GM21717 (cell line): ENCODE measurements around the gene DIP2C.
"Not testable (repeated sequence)": the region's sequence is repeated elsewhere in the genome, so short reads cannot be mapped to it uniquely, and the experiment has no call there.

Experiments used
- ATAC-seq: cut with Tn5 transposase; IDR thresholded peaks from one replicate; pipeline ENCODE4 v1.9.1; 2021; ENCODE audit warnings: mild to moderate bottlenecking, moderate library complexity; ENCODE audit not compliant: unreplicated experiment

The DIP2C gene

DNA sequence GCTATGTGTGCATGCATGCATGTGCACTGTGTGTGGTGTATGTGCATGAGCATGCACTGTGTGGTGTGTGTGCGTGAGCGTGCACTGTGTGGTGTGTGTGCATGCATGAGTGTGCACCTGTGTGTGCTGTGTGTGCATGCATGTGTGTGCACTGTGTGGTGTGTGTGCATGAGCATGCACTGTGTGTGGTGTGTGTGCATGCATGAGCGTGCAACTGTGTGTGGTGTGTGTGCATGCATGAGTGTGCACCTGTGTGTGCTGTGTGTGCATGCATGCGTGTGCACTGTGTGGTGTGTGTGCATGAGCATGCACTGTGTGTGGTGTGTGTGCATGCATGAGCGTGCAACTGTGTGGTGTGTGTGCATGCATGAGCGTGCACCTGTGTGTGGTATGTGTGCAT, 10.7 kb upstream of the DIP2C start:
- ATAC-seq, result not testable (repeated sequence)

DNA sequence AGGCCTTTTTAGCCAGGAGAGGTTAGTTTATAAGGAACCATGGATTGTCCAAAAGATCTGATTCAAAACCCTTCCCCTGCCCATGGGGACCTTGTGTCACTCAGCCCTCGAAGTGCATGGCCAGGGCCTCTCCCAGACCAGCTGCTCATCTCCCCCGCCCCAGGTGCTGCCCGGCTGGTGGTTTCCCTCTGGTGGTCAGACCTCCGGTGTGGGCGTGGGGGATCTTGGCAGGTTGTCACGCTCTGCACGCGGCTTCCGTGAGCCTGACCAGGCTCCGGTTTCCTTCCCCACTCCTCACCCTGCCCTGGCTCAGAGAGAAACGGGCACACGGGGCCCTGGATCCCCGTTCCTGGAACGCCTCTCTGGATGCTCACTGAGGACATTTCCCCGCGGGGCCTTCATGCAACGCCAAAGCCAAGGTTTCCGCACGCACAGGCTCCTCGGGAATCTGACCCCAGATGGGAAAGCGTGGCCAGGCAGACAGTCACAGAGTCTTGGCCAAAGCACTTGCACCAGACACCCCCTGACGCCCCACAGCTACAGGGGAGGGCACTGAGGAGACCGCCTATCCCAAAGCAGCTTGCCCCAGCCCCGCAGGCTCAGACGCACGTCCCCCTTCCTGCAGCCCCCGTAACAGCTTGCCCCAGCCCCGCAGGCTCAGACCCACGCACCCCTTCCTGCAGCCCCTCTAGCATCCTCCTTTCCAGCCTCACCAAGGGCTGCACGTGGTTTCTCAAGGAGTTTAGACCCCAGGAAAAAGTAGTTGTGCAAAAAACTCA, 7.8 kb upstream of the DIP2C start:
- no peak for ATAC-seq

DNA sequence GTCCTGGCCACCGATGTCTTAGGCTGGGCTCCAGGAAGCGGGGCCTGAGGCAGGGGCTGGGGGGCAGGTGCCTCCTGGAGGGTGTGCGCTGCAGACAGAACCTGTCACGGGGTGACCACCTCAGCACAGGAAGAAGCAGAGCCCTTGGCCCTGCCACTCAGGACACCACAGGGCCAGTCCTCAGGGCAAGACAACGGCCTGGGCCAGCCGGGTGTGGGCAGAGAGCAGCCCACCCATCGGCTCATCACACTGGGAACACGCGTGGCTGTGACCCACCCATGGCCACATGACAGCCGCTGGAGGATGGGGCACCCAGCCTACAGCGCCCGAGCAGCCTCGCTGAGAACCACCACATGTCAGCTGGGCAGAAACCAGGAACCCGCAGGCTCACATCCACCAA, 5.9 kb upstream of the DIP2C start:
- ATAC-seq, result no peak

DNA sequence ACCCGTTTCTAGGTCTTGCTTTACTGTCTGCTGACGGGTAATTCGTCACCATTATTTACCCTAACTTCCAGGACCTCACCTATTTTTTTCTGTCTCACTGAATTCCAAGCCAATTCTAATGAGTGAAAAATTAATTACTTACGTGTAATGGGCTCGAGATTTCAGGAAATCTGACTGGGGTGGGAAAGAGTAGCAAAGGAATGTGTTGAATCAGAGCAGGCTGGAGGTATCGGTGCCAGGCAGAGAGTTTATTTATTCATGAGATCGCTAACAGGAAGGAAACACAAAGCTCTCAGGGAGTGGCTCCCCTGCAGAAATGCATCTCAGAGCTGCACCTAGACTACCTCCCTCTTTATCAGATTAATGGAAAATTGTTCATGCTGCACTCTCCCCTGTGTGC, 4.0 kb upstream of the DIP2C start:
- ATAC-seq, result no peak

DNA sequence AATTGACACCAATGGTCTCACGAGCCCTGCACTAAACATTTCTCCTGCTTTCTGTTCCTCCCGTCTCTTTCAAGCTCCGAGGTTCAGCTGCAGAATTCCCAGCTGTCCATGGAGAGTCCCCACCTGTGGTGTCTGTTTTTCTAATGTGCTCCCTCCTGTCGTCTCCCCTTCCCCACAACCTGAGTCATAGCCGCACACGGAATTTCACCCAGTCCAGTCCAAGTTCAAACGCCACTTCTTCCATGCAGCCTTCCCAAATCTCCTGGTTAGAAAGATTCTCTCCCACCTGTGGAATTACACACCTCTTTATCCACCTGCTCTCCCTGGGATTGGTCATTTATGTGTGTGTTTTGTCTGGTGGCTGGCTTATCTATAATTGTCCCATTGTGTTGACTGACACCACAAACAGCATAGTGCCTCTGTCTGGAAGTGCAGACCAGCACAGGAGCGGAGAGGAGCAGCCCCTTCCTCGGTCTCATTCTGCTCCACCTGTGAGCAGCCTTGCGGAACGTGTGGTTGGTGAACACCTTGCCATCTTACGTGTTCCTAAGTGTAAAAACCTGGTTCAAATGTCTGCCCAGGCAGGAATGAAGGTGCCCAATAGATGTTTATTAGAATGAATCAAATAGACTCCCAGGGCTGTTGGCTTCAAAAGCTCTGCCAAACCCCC, 3.3 kb upstream of the DIP2C start:
- ATAC-seq, result no peak

DNA sequence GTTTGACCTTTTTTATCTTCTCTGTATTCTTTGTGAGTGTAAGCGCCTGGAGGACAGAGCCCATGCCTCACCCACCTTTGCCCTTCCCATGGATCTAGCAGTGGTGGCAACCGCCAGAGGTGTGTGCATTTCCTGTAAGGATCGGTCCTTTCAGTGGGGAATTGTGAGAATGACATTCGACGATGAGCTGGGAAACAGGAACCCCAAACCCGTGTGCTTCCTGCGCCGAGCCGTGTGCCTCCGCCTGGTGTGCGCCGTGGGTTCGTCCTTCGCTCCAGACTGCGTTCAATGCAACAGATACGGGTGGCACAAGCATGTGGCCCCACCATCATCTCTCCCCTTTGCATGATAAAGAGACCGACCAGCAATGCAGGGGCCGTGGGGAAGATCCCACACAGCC, 1.7 kb upstream of the DIP2C start:
- no peak for ATAC-seq

DNA sequence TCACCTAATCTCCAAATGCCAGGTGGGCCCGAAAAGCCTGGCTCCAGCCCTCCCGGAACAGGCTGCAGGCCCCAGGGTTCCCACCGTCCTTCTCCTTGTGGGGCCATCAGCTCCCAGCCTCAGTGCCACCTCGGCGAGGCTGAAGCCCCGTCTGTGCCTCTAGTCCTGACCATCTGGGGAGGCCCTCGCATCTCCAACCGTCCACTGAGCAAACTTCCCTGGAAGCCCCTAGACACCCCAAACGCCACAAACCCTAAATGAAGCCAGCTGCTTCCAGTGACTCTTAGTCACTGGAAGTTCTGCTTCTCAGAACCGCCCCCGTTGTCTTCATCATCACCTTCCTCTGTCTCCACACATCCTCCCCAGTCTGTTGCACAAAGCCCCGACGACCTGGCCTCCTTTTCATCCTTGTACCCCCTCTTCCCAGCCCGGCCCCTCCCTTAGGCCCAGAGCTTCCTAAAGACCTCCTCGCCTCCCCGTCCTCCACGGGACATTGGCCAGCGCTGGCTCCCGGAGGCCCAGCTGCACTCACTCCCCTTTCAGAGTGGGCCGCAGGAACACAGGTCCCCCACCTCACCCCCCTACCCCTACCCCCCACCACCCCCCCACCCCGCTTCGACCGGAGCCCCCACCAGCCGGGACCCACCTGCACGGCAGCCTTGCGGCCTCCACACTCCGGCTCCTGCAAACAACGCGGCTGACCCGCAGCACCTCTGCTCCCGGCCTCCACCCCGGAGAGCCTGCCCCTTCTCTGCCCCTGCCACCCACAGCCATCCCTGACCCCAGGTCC, 1.1 kb upstream of the DIP2C start:
- no peak for ATAC-seq

DNA sequence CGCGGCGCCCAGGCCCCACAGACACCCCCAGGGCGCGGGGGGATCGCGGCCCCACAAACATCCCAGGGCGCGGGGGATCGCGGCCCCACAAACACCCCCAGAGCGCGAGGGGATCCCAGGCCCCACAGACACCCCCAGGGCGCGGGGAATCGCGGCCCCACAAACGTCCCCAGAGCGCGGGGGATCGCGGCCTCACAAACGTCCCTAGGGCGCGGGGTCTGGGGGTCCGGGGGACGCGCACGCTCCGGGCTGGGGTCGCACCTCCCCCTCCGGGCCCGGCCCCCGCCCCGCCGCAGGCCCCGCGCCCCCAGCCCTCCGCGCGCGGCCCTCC, 382 bp downstream of the DIP2C start:
- no peak for ATAC-seq

DNA sequence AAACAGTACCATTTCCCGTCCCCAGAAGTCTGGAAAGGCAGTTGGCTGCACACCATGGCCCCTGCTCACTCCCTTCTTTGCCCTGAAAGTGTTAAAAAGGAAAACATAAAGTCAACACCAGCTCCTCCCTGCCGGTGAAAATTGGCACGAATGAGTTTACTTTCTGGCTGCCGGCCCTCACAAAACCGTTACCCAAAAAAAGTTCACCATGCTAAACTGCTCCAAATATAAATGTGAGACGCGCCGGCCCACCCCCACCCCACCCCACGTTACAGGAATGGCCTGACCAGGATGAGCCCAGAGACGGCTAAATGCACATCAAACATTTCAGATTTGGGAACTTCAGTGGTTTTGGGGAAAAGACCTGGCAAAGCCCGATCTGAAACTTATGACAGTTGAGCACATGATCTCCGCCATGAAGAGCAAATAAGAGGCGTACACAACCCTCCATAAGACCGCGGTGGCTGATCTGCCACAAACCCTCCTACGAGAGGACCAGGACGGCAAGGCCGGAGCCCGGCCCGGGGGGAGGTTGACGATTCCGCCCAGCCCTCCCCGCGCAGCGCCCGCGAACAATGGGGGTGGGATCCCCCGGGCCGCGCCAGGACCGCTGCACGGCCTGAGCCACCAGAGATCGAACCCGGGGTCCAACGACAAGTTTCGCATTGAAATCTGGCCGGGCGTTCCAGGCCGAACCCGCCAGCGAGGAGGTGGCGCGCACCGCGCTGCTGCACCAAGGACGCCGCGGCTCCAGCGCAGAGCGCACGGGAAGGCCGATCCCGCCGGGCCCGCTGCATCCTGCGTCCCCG, 952 bp downstream of the DIP2C start:
- ATAC-seq, result no peak

DNA sequence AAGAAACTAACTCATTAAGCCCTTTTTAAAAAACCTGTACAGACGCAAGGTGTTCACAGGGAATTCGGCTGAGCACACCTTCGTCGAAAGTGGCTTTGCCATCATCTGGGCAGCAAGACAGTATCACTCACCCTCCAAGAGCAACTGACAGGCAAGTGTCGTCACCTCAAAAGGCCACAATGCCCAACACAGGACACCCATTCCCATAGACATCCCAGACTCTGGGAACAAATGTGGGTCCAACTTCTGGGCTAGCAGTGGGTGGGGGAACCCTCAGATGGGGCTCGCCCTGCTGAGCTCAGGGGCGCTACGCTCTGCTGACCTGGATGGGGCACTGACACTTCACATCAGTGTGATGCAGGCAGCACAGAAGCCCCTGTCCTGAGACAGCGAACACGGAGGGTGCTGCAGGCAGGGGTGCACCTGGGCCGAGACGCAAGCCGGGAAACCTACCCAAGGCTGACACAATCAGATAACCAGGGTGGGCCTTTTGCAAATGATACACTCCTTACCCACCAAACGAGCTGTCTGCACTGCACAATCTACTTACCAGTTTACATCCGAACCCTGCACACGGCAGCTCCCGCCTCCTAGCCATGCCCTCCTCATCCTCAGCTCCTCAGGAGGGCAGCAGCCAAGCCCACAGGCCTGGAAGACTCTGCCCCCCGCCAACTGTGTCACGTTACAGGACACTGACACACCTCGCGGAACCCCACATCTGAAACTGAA, 1.7 kb downstream of the DIP2C start:
- ATAC-seq, result no peak

DNA sequence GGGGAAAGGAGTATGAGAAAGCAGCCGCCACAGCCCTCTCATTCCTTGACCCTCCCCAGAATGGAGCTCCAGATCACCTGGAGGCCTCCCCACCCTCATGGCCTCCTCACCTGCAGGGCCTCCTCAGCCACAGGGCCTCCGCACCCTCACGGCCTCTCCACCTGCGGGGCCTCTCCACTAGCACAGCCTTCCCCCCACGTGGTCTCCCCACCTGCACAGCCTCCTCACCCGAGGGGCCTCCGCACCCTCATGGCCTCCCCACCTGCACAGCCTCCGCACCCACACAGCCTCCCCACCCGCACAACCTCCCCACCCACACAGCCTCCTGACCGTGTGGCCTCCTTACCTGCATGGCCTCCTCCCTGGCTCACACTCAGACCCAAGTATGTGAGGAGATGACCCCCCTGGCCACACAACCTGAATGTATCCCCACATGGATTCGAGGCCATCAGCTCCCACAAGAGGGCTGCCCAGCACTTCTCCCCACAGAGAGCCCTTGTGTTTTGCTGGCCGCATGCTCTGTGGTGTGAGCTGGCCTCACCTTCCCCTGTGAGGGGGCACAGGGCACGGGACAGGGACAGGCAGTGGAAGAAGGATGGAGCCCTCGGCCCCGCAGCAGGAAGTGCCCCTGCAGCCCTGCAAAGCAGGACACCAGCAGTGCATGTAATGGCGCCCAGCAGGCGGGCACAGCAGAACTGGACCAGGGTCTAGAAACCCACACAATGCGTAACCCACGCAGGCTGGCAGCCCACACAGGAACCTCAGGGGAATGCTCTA, 3.1 kb downstream of the DIP2C start:
- no peak for ATAC-seq

DNA sequence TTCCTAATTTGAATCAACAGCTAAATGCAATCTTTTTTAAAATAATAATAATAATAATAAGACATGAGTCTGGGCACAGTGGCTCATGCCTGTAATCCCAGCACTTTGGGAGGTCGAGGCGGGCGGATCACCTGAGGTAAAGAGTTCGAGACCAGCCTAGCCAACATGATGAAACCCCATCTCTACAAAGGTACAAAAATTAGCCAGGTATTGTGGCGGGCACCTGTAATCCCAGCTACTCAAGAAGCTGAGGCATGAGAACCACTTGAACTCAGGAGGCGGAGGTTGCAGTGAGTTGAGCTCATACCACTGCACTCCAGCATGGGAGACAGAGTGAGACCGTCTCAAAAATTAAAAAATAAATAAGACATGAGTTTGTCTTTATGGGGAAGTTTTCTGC, 3.9 kb downstream of the DIP2C start:
- ATAC-seq, result no peak

DNA sequence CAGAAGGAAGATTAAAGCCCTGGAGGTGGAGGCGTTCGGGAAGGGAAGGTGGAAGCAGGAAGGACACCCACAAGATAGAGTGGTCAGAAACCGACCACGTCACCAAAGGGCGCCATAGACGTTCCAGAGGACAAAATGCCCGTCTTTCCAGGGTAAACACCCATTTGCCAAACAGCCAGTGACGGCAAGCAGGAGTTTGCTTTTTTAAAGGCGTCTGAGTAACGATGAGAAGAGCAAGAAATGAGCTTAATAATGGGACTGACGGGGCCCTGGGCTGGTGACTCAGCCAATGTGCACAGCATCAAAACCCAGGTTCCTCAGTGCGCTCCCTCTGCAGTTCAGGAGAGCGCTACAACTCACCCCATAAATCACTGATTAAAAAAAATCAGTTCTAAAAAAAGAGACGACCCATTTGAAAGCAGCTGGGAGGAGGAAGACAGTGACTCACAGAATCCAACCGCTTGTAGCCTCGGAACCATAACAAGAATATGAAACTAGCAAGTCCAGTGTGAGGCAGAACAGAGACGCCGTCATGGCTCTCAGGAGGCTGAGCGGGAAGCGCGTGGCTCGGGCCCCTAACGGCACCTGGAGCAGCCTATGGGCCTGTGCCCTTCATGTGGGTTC, 5.9 kb downstream of the DIP2C start:
- ATAC-seq, result no peak

DNA sequence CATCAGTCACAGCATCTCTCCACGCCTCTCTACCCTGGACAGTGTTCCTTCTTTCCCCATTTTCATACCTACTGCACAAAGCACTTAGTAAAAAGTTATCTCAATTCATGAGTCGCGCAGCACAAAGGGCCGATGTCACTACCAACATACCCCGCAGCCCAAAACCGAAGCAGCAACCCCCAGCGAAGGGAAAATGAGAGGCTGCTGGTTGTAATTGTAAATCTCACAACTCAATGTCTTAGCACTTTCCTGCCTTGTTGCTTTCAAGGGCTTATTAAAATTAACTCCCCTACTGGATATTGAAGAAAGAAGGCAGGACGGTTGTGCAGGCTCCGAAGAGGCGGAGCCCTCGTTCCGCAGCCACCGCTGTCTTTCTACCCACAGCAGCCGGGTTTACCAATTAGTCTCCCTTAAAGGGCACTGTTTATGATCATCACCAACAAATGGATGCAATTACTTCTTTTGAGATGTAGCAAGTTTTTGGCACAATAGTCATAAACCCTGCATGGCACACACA, 6.5 kb downstream of the DIP2C start:
- ATAC-seq, result no peak

DNA sequence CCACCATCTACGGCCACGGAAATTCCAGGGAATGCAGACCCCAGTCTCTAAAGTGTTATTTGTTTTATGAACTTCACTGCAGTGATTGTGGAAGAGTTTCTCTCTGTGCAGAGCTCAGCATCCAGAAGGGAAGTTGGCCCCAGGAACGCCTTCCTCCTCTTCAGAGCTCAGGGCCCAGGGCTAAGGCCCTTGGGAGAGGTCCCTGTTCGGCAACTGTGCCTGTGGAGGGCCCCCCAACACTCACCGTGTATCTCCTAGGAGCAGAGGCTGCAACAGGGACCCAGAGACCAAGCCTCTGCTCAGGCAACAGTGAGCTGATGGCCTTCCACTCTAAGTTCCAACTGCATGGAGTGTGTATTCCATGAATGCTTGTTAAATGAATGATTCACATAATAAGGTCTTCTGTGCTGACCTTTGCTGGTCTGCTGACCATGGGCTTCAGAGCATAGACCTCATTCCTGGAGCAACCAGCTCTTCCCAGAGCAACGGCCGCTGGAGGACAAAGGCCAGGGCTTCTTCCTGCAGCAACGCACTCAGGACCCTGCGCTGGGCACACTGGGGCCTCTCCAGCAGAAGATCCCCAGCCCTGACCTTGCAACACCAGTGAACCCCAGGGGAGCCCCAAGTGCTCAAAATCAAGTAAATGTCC, 7.7 kb downstream of the DIP2C start:
- ATAC-seq, result no peak

DNA sequence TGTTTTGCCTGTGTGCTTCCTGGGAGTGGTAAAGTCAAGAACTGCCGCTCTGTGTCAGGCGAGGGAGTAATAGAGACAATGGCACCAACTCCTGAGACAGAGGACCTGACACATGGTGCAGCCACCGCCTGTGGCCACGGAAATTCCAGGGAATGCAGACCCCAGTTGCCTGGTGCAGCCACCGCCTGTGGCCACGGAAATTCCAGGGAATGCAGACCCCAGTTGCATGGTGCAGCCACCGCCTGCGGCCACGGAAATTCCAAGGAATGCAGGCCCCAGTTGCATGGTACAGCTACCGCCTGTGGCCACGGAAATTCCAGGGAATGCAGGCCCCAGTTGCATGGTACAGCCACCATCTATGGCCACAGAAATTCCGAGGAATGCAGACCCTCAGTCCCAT, 8.7 kb downstream of the DIP2C start:
- ATAC-seq, result no peak

DNA sequence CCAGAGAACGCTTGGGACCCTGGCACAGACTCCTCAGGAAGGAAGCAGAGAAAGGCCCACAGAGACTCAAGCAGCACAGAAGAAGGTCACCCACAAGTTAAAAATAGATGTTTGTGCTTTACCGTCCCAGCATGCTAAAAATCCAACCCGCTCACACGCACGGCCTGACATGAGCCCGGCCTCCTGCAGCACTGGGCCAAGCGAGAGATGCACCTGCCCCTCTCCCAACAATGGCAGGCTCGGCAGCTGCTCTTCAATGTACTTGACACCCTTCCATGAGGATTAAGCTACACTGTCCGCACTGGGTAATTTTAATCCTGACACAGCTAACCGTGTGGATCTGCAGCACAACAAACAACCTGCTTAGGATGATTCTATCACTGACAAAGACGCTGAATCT, 9.3 kb downstream of the DIP2C start:
- ATAC-seq, result no peak

DNA sequence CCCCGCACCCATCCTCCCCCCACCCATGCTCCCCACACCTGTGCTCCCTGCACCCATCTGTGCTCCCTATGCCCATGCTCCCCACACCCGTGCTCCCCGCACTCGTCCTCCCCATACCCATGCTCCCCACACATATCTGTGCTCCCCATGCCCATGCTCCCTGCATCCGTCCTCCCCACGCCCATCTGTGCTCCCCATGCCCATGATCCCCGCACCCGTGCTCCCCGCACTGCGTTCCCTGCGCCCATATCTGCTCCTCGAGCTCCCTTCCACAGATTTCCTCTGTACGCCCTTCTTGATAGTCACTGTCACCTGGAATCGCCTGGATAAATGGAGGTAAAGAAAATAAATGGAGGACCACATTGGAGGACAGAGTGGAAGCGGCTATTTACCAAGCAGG, 9.9 kb downstream of the DIP2C start:
- no peak for ATAC-seq

DNA sequence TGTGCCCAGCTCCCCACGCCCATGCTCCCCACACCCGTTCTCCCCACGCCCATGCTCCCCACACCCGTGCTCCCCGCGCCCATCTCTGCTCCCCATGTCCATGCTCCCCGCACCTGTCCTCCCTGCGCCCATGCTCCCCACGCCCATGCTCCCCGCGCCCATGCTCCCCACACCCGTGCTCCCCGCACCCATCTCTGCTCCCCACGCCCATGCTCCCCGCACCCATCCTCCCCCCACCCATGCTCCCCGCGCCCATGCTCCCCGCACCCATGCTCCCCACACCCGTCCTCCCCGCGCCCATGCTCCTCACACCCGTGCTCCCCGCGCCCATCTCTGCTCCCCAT, 10.8 kb downstream of the DIP2C start:
- not testable (repeated sequence) for ATAC-seq
